Neural progenitor cell (in vitro differentiated cells): Measurements from ENCODE around the gene QSOX2. TPM values are rescaled to one million over a fixed set of nuclear protein-coding genes. Genes with fewer than 3 reads are reported as not detected.

ENCODE experiments used
- DNase-seq: peaks from one replicate; pipeline ENCODE4 v3.0.0-alpha.2; 2016; ENCODE audit warnings: low spot score
- H2AFZ ChIP-seq: fragments of 200-600 bp; sonication (generic); replicated peaks from 2 replicates; pipeline ENCODE4 v1.6.1; 2016; ENCODE audit warnings: antibody characterized with exemption
- H3F3A ChIP-seq: fragments of 200-600 bp; sonication (generic); 2 replicates; pipeline ENCODE4 v1.6.1; 2016; ENCODE audit warnings: antibody characterized with exemption, low read depth
- H3K27ac ChIP-seq: fragments of 200-600 bp; sonication (generic); 2 replicates; pipeline ENCODE4 v1.5.1; 2016; ENCODE audit warnings: mild to moderate bottlenecking
- H3K27me3 ChIP-seq: fragments of 200-600 bp; sonication (generic); 2 replicates; pipeline ENCODE4 v1.6.1; 2016; ENCODE audit warnings: mild to moderate bottlenecking, moderate library complexity
- H3K36me3 ChIP-seq: fragments of 200-600 bp; sonication (generic); 2 replicates; pipeline ENCODE4 v1.5.1; 2016
- H3K4me1 ChIP-seq: fragments of 200-600 bp; sonication (generic); 2 replicates; pipeline ENCODE4 v1.6.1; 2016; ENCODE audit warnings: mixed run types
- H3K4me2 ChIP-seq: fragments of 200-600 bp; sonication (generic); 2 replicates; pipeline ENCODE4 v1.6.1; 2016
- H3K4me3 ChIP-seq: fragments of 200-600 bp; sonication (generic); 2 replicates; pipeline ENCODE4 v1.5.1; 2016
- H3K79me2 ChIP-seq: fragments of 200-600 bp; sonication (generic); 2 replicates; pipeline ENCODE4 v1.6.1; 2016; ENCODE audit warnings: low read depth
- H3K9ac ChIP-seq: fragments of 200-600 bp; sonication (generic); 2 replicates; pipeline ENCODE4 v1.6.1; 2016
- H3K9me3 ChIP-seq: fragments of 200-600 bp; sonication (generic); 2 replicates; pipeline ENCODE4 v1.5.1; 2016; ENCODE audit warnings: low read depth
- H4K20me1 ChIP-seq: fragments of 200-600 bp; sonication (generic); 2 replicates; pipeline ENCODE4 v1.6.1; 2016; ENCODE audit warnings: low read depth
- H3K27ac Mint-ChIP-seq: 3 replicates; pipeline ENCODE4 v1.8.0; 2021; ENCODE audit warnings: mixed read lengths
- H3K27me3 Mint-ChIP-seq: 2 replicates; pipeline ENCODE4 v1.8.0; 2022; ENCODE audit warnings: low read depth, mild to moderate bottlenecking, inconsistent platforms, moderate library complexity, mixed read lengths; ENCODE audit not compliant: insufficient read depth
- H3K36me3 Mint-ChIP-seq: 3 replicates; pipeline ENCODE4 v1.8.0; 2021; ENCODE audit warnings: mixed read lengths
- H3K4me1 Mint-ChIP-seq: 3 replicates; pipeline ENCODE4 v1.8.0; 2021; ENCODE audit warnings: mixed read lengths
- H3K4me3 Mint-ChIP-seq: 3 replicates; pipeline ENCODE4 v1.8.0; 2021; ENCODE audit warnings: mild to moderate bottlenecking, moderate library complexity, mixed read lengths
- H3K9me3 Mint-ChIP-seq: 3 replicates; pipeline ENCODE4 v1.8.0; 2020; ENCODE audit warnings: mixed read lengths
- EZH2 ChIP-seq: fragments of 200-600 bp; sonication (generic); IDR thresholded peaks from 2 replicates; pipeline ENCODE4 v1.6.1; 2017; ENCODE audit warnings: antibody characterized with exemption, mild to moderate bottlenecking, moderate library complexity
- EZH2phosphoT487 ChIP-seq: fragments of 200-600 bp; sonication (generic); IDR thresholded peaks from 2 replicates; pipeline ENCODE4 v1.6.1; 2017; ENCODE audit warnings: antibody characterized with exemption
- total RNA-seq: library from RNA; depleted of rRNA; stranded (reverse); fragments of >200 nt; gene quantifications from 2 replicates; pipeline ENCODE4 v1.2.3, GENCODE V29; 2015; ENCODE audit warnings: low replicate concordance
- TF ChIP-seq, protein P1 (sequence below): fragments of 200-600 bp; sonication (generic); IDR thresholded peaks from 2 replicates; pipeline ENCODE4 v1.5.1; 2017; ENCODE audit warnings: antibody characterized with exemption, mild to moderate bottlenecking

QSOX2 gene
- total RNA-seq, 1 donor from 2014 or later = 17.1 TPM

DNA sequence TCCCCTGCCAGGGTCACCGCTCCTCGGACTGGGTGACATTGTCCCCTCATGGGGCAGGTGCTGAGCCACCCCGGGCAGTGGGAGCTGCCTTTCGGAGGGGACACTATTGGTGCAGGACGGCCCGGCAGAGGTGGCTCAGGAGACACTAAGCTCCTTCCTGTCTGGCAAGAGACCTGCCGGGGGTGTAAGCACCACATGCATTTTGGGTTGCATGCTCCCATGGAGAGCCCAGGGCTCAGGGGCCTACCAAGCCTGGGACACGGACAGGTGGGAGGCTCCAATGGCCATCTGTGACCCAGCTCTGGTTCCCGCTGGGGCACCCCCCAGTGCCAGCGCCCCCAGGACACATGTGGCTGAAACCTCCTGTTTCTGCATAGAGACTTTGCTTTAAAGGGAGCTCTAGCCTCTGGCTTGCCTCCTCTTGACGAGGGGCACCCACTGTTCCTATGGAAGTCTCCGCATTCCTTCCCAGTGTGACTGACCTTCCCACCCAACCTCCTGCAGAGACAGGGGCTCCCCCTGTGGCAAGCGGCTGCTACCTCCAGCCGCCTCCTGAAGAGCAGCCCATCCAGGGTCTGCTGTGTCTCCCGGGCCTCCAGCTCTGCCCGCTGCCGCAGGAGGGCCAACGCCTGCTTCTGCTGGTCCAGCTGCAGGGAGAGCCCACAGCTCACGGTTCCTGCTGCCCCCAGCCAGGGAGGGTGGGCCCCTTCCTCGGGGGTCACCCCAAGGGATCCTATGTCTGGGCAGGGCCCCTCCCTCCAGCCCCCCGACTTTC, 30.2 kb upstream of the QSOX2 start:
- Histone ChIP-seq H4K20me1 (no peaks in the 10 kb centered on the region), H3K4me2 (no peak overlapping the region), H3K27me3 (no peaks in the 10 kb centered on the region), H3K4me3 (no peak overlapping the region), H3F3A (no peaks in the 10 kb centered on the region), H3K36me3 (no peaks in the 10 kb centered on the region), H3K4me1 (no peaks in the 10 kb centered on the region), H3K9me3 (no peaks in the 10 kb centered on the region), H3K27ac (no peak overlapping the region), H3K79me2 (no peaks in the 10 kb centered on the region), H3K9ac (no peak overlapping the region), H2AFZ (no peak overlapping the region)
- Mint-ChIP-seq H3K4me3 (peak overlapping the region; percentile 48), H3K27ac (no peak overlapping the region), H3K36me3 (no peaks in the 10 kb centered on the region), H3K9me3 (peaks cover 2% of the 10 kb centered on the region), H3K4me1 (no peaks in the 10 kb centered on the region), H3K27me3 (peaks cover 7% of the 10 kb centered on the region)
- peak; percentile 23 for DNase-seq
- TF ChIP-seq, protein P1, sequence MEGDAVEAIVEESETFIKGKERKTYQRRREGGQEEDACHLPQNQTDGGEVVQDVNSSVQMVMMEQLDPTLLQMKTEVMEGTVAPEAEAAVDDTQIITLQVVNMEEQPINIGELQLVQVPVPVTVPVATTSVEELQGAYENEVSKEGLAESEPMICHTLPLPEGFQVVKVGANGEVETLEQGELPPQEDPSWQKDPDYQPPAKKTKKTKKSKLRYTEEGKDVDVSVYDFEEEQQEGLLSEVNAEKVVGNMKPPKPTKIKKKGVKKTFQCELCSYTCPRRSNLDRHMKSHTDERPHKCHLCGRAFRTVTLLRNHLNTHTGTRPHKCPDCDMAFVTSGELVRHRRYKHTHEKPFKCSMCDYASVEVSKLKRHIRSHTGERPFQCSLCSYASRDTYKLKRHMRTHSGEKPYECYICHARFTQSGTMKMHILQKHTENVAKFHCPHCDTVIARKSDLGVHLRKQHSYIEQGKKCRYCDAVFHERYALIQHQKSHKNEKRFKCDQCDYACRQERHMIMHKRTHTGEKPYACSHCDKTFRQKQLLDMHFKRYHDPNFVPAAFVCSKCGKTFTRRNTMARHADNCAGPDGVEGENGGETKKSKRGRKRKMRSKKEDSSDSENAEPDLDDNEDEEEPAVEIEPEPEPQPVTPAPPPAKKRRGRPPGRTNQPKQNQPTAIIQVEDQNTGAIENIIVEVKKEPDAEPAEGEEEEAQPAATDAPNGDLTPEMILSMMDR = peak; percentile 9
- TF ChIP-seq EZH2phosphoT487 (no peak), EZH2 (no peak)

DNA sequence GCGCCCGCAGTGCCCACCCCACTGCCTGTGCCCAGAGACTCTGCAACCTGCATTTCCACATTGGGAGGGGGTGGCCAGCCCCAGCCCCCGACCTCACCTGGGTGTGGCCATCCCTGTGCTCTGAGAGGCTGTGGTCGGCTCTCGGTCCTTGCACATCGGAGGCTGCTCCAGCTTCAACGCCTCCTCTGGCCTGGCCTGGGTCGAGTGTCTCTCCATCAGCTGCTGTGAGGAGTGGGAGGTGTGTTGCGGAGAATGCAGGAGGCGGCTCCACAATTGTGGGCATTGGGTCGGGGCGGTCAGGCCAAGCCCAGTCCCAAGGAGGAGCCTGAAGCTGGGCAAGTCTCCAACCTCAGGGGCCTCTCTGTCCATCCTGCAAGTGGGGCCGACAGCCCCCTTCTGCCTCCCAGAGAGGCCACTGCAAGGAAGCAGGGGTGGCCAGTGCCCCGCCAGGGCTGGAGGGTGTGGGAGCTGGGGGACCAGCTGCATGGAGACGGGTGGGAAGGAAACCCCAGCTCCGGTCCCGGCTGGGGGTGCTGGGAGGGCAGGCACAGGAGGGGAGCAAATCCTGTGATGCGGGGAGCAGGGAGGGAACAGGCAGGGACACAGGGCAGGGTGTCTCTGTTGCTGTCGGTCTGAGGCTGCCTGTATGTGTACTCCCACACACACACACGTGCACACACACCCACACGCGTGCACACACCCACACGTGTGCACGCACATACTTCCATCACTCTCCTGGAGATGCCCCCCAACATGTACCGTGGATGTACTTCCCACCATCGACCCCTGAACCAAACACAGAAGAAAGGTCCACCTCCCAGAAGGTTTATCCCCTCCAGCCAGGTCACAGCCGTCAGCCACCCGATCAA, 29.4 kb upstream of the QSOX2 start:
- no peak for DNase-seq
- no peak overlapping the region for H3K27ac Mint-ChIP-seq
- no peak overlapping the region for H3K27ac ChIP-seq
- H3K27me3 ChIP-seq = no peaks in the 10 kb centered on the region
- H3K9me3 Mint-ChIP-seq = peaks cover 2% of the 10 kb centered on the region
- H3K4me3 ChIP-seq = no peak overlapping the region
- no peaks in the 10 kb centered on the region for H3K4me1 ChIP-seq
- peak overlapping the region; percentile 48 for H3K4me3 Mint-ChIP-seq
- no peaks in the 10 kb centered on the region for H3K4me1 Mint-ChIP-seq
- no peaks in the 10 kb centered on the region for H4K20me1 ChIP-seq
- H3K36me3 Mint-ChIP-seq = no peaks in the 10 kb centered on the region
- H3K9ac ChIP-seq = no peak overlapping the region
- H3K4me2 ChIP-seq = no peak overlapping the region
- no peaks in the 10 kb centered on the region for H3K9me3 ChIP-seq
- TF ChIP-seq EZH2phosphoT487 = no peak
- TF ChIP-seq EZH2 = no peak
- peaks cover 6% of the 10 kb centered on the region for H3K27me3 Mint-ChIP-seq
- no peaks in the 10 kb centered on the region for H3K36me3 ChIP-seq
- H3F3A ChIP-seq = no peaks in the 10 kb centered on the region
- H2AFZ ChIP-seq = no peak overlapping the region
- no peaks in the 10 kb centered on the region for H3K79me2 ChIP-seq

DNA sequence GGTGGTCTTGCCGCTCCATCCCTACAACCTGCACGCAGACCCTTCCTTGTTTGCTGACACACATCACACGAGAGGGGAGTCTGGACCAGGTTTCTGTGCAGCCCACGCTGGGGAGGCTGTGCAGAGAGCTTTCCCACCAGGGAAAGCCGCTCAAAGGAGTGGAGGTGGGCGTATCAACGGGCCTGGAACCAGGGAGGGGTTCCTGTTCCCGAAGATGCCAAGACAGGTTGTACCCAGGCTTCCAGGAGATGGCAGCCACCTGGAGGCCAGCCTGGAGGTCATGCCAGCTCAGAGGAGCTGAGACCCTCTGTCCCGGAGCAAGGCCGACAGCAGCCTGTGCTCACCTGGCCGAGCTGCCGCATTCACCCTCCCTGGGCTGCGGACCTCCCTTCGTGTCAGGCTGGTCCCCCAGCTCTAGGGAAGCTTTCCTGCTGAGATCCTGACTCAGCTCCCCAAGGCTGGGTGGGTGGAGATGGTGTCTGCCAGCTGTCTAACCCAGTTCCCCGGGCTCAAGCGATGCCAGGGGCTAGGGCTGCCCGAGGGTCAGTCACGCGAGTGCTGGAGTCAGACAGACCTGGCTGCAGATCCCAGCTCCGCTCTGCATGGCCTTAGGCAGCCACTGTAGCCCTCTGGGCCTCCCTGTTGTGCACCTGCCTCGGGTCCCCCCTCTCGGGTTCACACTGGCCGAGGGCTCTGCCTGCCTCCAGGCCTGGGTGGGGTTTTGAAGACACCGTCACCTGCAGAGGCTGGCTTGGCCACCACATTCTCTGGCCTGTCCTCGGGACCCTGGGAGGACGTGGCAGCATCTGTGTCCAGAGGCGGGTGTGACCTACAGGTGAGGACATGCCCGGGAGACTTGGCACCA, 28.5 kb upstream of the QSOX2 start:
- Histone ChIP-seq H2AFZ (no peak overlapping the region), H3K27me3 (no peaks in the 10 kb centered on the region), H4K20me1 (no peaks in the 10 kb centered on the region), H3K4me2 (no peak overlapping the region), H3K27ac (no peak overlapping the region), H3K36me3 (no peaks in the 10 kb centered on the region), H3K9ac (no peak overlapping the region), H3F3A (peaks cover 3% of the 10 kb centered on the region), H3K4me1 (peaks cover under 1% of the 10 kb centered on the region), H3K79me2 (no peaks in the 10 kb centered on the region), H3K4me3 (no peak overlapping the region), H3K9me3 (no peaks in the 10 kb centered on the region)
- TF ChIP-seq EZH2 = no peak
- TF ChIP-seq, protein P1 = no peak
- no peak for TF ChIP-seq EZH2phosphoT487
- H3K9me3 Mint-ChIP-seq = peaks cover 6% of the 10 kb centered on the region
- H3K27me3 Mint-ChIP-seq = peaks cover 11% of the 10 kb centered on the region
- no peak for DNase-seq
- no peaks in the 10 kb centered on the region for H3K36me3 Mint-ChIP-seq
- no peak overlapping the region for H3K27ac Mint-ChIP-seq
- H3K4me1 Mint-ChIP-seq = peaks cover 2% of the 10 kb centered on the region
- H3K4me3 Mint-ChIP-seq = no peak overlapping the region
